Measurements from ENCODE around the gene MYO18B.

MYO18B gene

DNA sequence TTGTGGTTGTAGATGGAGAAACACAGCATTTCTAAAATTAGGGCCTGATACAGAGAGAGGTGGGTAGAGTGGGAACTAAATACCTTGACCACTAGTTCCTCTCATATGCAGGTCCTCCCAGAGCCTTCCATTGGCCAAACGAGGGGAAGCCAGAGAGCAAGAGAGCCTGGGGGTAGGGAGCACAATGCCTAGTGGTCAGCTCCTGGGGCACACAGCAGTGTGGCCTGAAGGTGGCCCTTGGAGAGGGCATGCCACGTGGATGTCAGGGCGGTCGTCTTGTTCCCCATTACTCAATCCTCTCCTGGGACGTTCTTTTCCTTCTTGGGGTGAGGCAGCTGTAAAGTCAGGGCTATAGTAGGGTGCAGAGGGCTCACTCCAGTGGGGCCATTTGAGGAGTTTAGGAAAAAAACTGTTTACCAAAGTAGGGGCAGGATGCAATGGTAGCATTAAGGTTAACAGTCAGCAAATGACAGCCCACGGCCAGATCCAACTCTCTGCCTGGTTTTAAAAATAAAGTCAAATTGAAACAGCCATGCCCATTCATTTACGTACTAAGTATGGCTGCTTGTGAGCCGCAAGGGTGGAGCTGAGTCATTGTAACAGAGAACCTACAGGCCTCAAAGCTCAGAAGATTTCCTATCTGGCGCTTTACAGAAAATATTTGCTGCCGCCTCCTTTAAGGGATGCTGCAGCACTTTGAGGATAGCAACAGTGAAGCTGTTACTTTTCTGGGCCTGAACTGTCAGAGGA, 7.6 kb downstream of the MYO18B start:
- DNase-seq = no peak

DNA sequence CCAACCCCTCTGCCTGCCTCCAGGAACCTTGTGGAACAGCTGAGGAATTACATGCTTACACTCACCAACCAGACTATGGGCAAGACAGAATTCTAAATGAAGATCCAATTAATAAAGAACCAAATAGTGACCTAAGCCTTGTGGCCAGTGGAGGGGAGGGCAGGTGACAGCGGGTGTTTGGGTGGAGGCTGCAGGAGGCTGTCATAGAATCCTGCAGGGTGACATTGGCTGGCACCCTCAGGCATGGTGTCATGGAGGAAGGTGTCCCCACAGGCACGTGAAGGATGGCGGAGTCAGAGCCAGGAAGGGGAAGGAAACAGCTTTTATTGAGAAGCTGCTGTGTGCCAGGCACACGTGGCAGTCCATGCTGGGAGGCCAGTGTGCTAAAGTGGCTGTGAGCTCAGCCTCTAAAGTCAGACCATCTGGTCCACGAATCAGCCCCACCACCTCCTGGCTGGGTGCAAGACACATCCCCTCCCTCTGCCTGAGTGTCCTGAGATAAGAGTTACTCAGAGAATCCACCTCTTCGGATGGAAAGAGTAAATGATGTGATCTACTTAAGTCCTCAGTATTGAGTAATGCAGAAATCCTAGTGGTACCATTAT, 8.7 kb downstream of the MYO18B start:
- DNase-seq = no peak

DNA sequence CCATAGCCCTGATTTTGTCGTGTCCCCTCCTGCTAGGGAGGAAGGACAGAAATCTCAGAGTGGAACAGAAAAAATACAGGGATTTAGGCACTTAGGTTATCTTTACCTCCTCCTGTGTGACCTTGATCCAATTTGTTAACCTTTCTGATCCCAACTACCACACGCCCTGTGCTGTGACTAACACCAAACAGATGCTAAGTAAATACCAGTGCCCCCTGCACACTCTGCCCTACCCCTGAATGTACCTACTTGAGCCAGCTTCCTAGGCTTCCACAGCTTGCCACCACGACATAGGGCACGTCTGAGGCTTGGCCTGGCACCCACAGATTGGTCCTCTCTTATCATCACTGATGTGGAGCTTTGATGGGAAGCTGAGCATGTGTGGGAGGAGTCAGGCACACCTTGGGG, 9.2 kb downstream of the MYO18B start:
- DNase-seq = no peak

DNA sequence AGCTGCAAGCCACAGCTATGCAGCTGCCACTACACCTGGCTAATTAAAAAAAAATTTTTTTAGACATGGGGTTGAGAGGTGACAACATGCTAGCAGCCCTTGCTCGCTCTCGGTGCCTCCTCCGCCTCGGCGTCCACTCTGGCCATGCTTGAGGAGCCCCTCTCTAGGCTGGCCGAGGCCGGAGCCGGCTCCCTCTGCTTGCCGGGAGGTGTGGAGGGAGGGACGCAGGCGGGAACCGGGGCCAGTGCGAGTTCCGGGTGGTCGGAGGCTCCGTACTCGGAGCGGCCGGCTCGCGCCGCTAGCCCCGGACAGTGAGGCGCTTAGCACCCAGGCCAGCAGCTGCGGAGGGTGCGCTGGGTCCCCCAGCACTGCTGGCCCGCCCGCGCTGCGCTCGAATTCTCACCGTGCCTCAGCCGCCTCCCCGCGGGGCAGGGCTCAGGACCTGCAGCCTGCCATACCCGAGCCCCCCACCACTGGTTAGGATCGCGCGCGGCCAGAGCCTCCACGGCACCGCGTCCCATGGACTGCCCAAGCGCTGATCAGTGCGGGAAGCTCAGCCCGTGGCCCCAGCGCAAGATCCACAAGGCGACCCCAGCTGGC, 10.7 kb downstream of the MYO18B start:
- DNase-seq = no peak

DNA sequence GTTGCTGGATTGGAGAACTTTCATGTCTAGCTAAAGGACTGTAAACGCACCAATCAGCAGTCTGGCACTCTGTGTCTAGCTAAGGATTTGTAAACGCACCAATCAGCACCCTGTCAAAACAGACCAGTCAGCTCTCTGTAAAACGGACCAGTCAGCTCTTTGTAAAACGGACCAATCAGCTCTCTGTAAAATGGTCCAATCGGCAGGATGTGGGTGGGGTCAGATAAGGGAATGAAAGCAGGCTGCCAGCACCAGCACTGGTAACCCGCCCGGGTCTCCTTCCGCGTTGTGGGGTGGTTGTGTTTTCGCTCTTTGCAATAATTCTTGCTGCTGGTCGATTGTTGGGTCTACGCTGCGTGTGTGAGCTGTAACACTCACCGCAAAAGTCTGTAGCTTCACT, 11.3 kb downstream of the MYO18B start:
- no peak for DNase-seq

DNA sequence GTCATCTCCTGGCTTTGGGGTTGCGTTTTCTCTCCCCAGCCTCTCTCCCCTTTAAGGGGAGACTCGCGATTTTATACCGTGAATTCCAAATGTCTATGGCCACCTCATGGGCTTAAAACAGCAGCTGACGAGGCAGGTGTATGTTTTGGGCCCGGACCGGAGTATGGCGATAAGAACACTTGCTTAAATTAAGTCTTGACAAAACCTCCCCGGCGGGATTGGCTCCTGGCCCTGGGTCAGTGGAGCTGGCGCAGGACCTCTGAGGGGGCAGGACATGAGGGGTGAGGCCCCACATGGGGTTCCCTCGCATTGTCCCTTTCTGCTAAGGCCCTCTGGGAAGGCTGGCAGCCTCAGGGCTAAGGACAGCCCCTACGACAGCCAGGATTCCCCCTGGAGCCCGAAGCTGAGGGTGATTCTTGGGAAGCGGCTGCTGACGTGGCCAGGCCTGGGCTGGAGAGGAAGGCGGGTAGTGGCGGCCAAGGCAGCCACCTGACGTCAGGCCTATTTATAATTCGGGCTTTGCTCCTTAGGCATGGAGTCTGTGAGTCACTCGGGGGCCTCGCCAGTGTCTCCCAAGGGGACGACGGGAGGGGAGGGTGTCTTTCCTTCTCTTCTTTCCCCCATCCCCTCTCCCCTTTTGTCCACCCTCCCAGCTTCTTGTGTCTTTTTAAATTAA, 12.7 kb downstream of the MYO18B start:
- no peak for DNase-seq

DNA sequence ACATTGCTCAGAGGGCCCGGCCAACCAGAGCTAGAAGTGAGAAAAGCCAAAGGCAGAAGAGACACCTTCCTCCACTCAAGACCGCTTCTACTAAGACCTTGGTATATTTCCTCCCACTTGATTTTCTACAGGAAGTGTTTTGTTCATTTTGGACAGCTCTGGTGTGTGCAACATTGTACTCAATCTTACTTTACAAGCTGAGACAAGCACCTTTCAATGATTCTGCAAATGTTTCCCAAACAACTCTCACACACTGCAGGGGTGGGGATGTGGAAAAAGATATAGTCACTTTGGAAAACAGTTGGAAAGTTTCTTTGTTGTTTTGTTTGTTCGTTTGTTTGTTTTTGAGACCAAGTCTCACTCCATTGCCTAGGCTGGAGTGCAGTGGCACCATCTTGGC, 15.7 kb downstream of the MYO18B start:
- DNase-seq = no peak

DNA sequence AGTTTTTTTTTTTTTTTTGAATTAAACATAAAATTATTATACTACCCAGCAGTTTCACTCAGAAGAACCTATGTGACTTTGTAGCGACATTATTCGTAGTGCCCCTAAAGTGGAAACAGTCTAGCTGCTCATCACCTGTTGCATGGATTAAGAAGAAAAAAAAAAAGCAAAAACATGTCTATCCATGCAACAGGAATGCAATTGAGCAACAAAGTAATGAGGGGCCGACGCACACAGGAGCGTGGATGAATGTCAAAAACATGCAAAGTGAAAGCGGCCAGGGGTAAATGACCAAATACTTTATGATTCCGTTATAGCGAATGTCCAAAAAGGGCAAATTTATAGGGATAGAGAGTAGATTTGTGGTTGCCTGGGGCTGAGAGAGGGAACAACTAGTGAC, 16.3 kb downstream of the MYO18B start:
- no peak for DNase-seq

DNA sequence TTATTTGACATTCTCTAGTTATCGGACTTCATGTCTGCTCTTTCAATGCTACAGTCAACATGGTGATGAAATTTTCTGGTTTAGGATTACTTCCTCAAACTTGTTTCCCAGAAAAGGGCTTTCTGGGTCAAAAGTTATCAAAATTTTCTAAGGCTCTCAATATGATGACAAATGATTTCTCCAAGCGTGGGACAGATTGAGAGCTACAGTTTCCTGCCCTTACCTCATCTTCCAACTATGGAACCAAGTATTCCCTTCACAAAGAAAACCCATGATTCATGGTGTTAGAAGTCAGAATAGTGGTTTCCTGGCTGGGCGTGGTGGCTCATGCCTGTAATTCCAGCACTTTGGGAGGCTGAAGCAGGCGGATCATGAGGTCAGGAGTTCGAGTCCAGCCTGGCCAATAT, 17.8 kb downstream of the MYO18B start:
- DNase-seq = no peak

DNA sequence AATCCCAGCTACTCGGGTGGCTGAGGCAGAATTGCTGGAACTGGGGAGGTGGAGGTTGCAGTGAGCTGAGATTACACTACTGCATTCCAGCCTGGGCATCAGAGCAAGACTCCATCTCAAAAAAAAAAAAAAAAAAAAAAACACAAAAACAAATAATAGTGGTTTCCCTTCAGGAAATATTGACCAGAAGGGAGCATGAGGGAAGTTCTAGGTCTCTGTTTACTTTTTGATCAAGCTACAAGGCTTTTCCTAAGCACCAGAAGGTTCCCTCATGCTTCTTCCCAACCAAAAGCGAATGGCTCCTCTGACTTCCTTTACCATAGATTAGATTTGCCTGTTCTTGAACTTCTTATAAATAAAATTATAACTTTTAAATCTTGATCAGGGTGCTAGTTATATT, 18.3 kb downstream of the MYO18B start:
- DNase-seq = no peak

DNA sequence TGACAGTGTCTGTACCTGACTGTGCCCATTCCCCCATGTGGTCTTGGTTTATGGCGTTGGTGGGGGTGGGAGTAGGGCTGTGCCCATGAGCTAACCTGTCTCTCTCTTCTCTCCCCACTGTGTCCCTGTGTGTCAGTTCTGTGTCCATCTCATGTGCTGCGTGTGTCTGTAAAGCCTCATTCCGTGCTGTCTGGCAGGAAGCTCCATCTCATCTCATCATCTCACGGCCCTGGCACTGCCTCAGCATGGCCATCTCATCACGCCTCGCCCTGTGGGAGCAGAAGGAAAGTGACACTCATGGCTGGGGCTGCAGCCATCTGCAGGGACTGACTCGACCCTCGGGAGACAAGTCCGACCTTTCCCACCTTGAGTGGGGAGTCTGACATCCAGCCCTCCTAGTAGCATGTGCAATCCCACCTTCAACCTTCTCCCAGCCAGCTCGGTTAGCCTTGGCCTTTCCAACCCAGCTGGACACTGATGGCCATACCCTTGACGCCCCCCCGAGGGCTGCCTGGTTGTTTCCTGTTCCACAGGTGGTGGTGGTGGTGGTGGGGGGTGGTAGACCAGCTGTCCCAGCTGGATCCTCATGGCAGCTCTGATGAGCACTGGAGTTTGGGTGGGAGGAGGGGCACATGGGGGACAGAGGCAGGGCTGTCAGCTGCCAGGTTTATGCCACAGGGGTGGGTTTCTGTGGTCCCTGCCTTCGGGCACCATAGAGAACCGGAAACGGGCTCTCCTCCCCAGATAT, 19.0 kb downstream of the MYO18B start:
- DNase-seq = no peak

DNA sequence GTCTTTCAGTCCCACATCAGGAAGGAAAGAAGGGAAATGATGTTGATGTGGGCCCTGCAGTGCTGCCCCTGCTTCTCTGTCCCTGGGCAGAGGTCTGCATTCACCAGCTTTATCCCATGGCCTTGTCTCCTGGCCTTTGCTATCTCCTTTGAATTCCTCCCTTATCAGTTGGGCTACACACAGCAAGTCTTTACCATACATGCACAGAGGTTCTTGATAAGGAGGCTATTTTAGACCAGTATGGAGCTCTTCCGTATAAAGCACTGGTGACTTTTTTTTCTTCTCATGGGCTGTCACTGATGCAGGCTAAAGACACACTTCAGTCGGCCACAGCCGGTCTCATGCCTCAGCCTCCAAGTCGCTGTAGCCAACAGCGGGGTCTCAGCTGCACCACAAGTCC, 20.2 kb downstream of the MYO18B start:
- no peak for DNase-seq

DNA sequence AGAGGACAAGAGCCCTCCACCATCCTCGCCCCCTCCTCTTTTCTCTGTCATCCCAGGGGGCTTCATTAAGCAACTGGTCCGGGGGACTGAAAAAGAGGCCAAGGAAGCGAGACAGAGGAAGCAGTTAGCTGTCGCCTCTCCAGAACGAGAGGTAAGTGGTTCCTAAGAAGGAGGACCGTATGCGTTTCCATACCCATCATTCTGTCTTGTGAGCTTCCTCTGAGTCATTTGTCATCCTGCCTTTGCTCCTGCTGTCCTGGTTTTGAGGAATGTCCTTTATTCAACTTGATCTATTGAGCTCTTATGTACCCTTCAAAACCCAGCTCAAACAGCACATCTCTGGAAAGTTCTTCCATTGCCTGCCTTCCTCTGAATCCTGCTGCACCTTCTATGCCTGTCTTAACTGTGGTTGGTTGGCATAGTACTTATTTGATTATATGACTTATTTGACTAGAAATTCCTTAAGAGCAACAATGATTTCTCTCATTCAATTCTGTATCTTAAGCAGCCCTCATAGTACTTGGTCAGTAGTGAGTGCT, 21.3 kb downstream of the MYO18B start:
- no peak for DNase-seq

DNA sequence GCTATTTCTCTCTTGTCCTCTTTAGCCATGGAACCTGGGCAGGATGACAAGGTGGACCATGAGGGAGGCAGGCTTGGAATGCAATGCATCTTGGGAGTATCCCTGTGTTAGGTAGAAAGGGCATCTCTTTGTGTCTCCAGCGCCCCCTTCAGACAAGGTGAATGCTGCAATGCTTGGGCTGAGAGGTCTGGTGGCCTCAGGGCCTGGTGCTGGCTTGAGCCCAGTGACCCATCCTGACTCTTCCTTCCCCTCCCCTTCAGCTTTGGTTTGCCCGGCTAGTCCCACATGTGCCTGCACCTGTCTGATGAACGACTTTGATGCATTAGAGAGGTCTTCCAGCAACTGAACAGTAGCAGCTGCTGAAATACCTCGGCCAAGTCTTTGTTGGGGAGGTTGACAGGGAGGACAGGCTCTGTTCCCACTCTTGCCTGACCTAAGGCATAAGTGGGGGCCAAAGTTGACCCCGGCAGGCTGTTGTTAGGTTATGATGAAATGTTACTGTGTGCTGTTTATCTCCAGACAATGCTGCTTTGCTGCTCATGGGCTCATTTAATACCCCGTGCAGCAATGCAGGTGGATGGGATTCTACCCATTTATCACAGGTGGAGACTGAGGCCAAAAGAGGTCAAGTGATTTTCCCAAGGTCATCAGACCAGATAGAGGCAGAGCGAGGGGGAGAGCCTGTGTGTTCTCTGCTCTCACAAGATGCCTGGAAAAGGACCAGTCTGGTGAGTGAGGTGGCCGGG, 22.5 kb downstream of the MYO18B start:
- no peak for DNase-seq

DNA sequence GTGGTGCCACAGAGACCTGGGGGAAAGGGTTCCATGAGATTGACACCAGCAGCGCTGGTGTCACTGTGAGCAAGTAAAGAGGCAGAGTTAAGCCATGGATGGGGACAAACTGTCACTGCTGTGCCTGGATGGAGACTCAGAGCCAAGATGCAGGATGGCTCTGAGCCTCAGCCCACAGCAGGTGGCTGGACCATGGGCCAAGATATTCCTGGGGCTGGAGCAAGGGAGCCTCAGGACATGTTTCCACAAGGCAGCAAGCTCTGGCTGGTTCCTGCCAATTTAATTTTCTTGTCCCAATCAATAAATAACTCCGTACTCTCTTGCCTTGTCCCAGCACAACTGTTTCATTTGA, 23.0 kb downstream of the MYO18B start:
- no peak for DNase-seq

DNA sequence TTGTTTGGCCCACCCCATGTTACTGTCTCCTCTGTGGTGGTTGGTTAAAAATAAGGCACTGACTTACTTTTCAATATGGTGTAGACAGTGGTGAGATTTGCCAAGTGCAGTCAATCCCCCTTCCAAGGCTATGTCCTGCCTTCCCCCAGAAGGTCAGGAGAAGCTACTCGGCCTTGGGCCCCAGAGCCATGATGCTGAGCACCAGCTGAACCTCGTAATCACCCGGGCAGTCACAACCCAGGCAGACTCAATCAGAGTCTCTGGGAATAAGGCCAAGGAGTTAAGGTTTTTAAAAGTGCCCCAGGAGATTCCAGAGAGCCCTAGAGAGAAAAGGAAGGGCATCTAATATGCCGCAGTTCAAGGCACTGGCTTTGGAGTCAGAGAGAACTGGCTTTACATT, 23.8 kb downstream of the MYO18B start:
- DNase-seq = no peak

DNA sequence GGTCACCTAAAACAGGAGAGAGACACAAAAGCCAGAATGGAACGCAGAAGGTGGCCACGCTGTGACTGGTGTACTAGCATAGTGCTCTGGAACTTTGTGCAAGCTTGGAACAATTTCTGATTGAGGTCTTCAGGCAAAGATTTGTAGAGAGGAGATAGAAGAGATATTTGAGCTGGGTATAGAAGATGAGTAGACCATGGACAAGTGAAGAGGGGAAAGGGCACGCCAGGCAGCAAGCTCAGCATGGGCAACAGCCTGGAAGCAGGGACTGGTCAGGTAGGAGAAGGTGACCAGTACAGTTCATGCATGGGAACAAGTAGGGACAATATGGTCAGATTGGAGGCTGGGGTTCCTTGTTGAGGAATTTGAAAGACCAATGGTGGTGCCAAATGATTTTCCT, 24.4 kb downstream of the MYO18B start:
- DNase-seq = no peak

DNA sequence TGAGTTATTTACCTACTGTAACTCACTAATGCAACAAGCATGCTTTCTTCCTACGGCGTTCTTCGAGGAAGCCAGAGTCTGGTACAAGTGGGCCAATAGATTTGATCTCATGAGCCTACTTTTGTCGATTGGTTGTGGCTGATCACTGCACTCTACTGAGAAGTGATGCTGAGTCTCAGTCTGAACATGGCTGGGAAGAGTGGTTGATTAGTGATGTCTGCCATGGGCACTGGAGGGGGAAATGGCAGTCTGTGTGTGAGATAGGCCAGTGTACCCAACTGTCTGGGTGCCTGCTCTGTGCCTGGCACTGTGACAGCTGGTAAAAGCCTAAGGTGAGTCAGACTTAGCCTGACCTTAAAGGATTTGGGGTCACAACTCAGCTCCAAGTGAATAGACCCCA, 28.3 kb downstream of the MYO18B start:
- DNase-seq = no peak

DNA sequence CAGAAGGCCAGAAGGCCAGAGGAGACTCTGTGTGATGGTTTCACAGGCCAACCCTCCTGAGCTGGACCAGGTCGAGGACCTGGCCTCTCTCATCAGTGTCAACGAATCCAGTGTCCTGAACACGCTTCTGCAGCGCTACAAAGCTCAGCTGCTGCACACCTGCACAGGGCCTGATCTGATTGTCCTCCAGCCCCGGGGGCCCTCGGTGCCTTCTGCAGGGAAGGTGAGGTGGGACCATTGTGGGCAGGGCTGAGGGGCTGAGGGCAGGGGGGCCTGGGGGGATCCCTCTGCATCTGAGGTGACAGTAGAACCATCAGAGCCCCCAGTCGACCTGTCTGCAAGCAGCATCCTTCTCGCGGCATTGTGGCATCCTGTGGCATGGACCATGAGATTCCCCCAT, 30.3 kb downstream of the MYO18B start:
- no peak for DNase-seq

DNA sequence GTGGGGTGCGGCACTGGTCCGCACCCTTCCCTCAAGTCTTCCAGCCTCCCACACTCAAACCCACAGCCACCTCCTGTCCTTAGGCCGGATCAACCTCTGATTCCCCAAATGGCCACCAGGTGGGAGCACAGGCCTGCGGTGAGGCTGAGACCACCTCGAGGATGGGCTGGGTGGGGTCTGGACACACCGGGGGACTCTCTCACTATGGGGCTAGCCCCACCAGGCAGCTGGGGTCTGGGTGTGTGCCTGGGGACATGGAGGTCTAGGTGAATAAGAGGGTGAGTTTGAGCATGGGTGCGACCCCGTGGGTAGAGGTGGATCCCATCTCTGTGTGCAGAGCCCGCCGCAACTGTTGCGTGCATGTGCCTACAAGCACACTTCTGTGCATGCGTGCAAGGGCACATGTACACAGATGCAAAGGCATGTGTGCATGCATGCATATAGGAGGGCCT, 32.6 kb downstream of the MYO18B start:
- no peak for DNase-seq

DNA sequence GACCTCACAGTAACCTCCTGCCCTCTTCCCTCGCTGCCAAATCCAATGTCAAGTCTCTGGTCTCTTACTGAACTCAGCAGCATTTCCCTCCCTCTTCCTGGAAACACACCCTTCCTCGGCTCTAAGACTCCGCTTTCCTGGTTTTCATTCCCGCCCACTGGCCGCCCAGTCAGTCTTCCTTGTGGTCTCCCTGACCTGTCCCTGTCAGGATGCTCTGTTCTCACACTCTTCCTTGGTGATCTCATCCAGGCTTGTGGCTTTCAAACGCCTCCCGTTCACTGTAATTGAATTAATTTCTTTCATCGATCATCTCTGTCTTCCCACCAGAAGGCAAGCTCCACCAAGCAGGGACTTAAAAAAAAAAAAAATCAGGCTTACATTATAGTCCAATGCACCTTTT, 33.5 kb downstream of the MYO18B start:
- no peak for DNase-seq

DNA sequence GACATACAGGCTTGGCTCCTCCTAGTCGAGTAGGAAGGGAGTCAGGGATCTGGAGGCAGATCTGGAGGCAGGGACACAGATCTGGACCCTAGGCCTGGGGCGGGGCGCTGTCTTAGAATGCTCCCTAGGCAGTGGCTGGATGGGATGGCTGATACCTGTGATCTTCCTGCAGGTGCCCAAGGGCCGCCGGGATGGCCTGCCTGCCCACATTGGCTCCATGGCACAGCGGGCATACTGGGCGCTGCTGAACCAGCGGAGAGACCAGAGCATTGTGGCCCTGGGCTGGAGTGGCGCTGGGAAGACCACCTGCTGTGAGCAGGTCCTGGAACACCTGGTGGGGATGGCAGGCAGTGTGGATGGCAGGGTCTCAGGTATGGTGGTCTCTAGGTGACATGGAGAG, 35.4 kb downstream of the MYO18B start:
- no peak for DNase-seq
